Upper lobe of right lung (tissue), 1 donor: ENCODE results near the gene RIN3. TPM values are rescaled to one million over a fixed set of nuclear protein-coding genes. Genes with fewer than 3 reads are reported as not detected.

Experiments
- ATAC-seq: fragments of 200-7000 bp; cut with Tn5 transposase; one replicate; pipeline ENCODE4 v1.9.1; 2020; ENCODE audit warnings: mild to moderate bottlenecking, moderate library complexity
- DNase-seq: peaks from one replicate; pipeline ENCODE4 v3.0.0-alpha.2; 2020
- H3K27ac ChIP-seq: fragments of 200-600 bp; one replicate; pipeline ENCODE4 v1.8.0; 2022
- H3K27me3 ChIP-seq: fragments of 200-600 bp; one replicate; pipeline ENCODE4 v1.8.0; 2022; ENCODE audit warnings: mild to moderate bottlenecking
- H3K36me3 ChIP-seq: fragments of 200-600 bp; one replicate; pipeline ENCODE4 v1.8.0; 2022
- H3K4me1 ChIP-seq: fragments of 200-600 bp; one replicate; pipeline ENCODE4 v1.8.0; 2022
- H3K4me3 ChIP-seq: fragments of 200-600 bp; one replicate; pipeline ENCODE4 v1.8.0; 2022; ENCODE audit warnings: mild to moderate bottlenecking
- H3K9me3 ChIP-seq: fragments of 200-600 bp; one replicate; pipeline ENCODE4 v1.8.0; 2022
- intact Hi-C: fragments of 100-400 bp; cut with DNase I; formaldehyde crosslinking; loops from one replicate; pipeline ENCODE4 v1.11.0; 2022
- total RNA-seq: library from RNA; stranded (reverse); fragmentation: NEBNext Ultra II Directional; extraction: Animal tissue kit (Norgen Biotek cat#: 25700); gene quantifications from one replicate; pipeline ENCODE4 v1.2.1, GENCODE V29; 2021
- TF ChIP-seq, protein P1 (sequence below): fragments of 200-600 bp; IDR thresholded peaks from one replicate; pipeline ENCODE4 v1.8.0; 2022; ENCODE audit warnings: antibody characterized with exemption
- donor health status: DM: no; HTN: yes; CAD: no; lungs with severe emphysema.

The RIN3 gene
- total RNA-seq, 1 donor from 2014 or later: 56.0 TPM

DNA sequence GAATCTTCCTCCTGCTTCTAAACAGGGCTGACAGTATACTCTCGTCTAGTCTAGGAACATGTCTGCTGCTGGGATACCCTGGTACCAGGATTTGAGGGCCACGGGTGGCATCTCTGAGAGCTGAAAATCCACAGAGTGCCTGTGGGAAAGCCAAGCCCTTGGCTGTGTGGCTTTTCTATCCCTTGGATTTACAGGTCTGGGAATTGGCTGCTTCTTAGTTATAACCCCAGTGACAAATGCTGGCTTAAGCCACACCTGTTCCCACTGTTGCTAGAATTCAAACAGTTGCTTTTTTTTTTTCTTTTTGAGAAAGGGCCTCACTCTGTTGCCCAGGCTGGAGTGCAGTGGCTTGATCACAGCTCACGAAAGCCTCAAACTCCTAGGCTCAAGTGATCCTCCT lies 14.3 kb upstream of the RIN3 start:
- no peak overlapping the region for H3K27ac ChIP-seq
- DNase-seq (no peak), ATAC-seq (no peak)
- TF ChIP-seq, protein P1, sequence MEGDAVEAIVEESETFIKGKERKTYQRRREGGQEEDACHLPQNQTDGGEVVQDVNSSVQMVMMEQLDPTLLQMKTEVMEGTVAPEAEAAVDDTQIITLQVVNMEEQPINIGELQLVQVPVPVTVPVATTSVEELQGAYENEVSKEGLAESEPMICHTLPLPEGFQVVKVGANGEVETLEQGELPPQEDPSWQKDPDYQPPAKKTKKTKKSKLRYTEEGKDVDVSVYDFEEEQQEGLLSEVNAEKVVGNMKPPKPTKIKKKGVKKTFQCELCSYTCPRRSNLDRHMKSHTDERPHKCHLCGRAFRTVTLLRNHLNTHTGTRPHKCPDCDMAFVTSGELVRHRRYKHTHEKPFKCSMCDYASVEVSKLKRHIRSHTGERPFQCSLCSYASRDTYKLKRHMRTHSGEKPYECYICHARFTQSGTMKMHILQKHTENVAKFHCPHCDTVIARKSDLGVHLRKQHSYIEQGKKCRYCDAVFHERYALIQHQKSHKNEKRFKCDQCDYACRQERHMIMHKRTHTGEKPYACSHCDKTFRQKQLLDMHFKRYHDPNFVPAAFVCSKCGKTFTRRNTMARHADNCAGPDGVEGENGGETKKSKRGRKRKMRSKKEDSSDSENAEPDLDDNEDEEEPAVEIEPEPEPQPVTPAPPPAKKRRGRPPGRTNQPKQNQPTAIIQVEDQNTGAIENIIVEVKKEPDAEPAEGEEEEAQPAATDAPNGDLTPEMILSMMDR: no peak
- no peaks in the 10 kb centered on the region for H3K9me3 ChIP-seq
- no peaks in the 10 kb centered on the region for H3K36me3 ChIP-seq
- H3K4me3 ChIP-seq: no peak overlapping the region
- intact Hi-C loops: no loop called here
- H3K4me1 ChIP-seq: peaks cover 4% of the 10 kb centered on the region
- H3K27me3 ChIP-seq: no peaks in the 10 kb centered on the region

DNA sequence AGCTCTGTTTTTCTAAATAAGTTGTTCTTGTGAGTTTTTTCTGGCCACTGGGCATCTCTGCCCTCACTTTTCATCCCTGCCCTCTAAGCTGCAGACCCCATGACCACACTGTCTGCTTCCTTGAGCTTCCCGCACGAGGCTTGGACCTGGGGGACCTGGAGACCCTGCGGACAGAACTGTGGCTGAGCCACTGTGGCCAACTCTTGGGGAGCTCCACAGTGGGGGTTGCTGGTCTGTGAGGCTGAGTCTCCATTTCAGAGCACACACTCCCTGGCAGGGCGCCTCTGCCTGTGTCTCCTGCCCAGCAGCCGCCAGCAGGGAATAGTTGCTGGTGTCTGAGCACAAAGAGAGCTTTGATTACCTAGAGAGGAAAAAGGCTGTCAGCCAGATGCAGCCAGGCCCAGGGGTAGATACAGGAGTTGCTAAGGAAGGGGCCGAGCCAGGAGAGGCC lies 13.1 kb upstream of the RIN3 start:
- Histone ChIP-seq H3K4me3 (no peak overlapping the region), H3K9me3 (no peaks in the 10 kb centered on the region), H3K27me3 (no peaks in the 10 kb centered on the region), H3K27ac (no peak overlapping the region), H3K36me3 (no peaks in the 10 kb centered on the region), H3K4me1 (peaks cover 4% of the 10 kb centered on the region)
- DNase-seq (no peak), ATAC-seq (no peak)
- TF ChIP-seq, protein P1: no peak
- intact Hi-C loops: no loop called here

DNA sequence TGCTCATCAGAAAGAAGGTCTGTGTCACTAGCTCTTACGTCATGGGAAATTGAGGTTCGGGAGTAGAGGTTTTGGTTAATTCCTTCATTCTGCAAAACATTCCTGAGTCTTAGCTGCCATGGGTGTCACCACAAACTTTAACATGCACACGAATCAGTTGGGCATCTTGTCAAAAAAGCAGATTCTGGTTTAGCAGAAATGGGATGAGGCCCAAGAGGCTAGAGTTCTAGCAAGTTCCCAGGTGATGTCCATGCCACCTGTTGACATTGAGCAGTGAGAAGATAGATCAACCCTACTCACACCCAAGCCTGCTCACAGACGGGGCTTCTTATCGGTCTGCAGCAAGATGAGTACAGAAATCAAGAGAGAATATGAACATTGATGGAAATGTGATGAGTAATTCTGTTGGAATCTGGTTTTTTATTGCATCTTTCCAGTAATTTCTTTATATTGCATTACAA lies 11.7 kb upstream of the RIN3 start:
- TF ChIP-seq, protein P1: no peak
- no peak for ATAC-seq

DNA sequence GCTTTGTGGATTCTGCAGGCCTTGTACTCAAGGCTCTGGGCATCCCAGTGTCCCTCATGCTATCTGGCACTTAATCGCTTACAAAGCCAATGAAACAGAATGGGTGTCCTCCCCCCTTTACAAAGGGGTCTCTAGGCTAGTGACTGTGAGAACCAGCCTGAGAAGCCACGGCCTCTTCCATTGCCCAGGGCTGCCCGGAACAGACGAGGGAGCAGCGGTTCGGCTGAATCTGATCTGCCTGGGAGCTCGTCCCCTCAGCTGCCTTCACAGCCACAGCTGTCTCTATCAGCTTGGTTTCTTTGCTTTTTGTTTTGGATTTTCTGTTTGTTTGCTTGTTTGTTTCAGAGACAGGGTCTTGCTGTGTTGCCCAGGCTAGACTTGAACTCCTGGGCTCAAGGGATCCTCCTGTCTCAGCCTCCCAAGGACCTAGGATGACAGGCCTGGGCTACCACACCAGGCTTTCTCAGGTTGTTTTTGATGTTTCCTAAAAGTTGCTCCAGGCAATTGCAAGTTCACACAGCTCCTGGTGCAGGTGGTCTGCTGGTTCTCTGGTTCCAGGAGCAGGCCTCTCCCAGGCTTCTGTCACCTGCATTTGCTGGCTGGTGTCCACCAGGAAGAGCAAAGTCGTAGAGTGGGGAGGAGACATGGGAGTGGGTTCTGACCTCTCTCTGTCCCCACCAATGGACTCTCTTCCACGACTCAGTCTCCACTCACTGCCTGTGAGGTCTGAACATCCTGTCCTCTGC lies 10.9 kb upstream of the RIN3 start:
- TF ChIP-seq, protein P1: no peak
- Histone ChIP-seq H3K27ac (no peak overlapping the region), H3K36me3 (no peaks in the 10 kb centered on the region), H3K9me3 (no peaks in the 10 kb centered on the region), H3K4me1 (peaks cover 10% of the 10 kb centered on the region), H3K27me3 (no peaks in the 10 kb centered on the region), H3K4me3 (no peak overlapping the region)
- DNase-seq (no peak), ATAC-seq (no peak)
- intact Hi-C loops: no loop called here

More for the DNA sequence above, 11.7 kb upstream of the RIN3 start:
- intact Hi-C loops: no loop called here
- Histone ChIP-seq H3K27me3 (no peaks in the 10 kb centered on the region), H3K36me3 (no peaks in the 10 kb centered on the region), H3K4me1 (peaks cover 7% of the 10 kb centered on the region), H3K27ac (no peak overlapping the region), H3K9me3 (no peaks in the 10 kb centered on the region), H3K4me3 (no peak overlapping the region)
- DNase-seq: no peak

DNA sequence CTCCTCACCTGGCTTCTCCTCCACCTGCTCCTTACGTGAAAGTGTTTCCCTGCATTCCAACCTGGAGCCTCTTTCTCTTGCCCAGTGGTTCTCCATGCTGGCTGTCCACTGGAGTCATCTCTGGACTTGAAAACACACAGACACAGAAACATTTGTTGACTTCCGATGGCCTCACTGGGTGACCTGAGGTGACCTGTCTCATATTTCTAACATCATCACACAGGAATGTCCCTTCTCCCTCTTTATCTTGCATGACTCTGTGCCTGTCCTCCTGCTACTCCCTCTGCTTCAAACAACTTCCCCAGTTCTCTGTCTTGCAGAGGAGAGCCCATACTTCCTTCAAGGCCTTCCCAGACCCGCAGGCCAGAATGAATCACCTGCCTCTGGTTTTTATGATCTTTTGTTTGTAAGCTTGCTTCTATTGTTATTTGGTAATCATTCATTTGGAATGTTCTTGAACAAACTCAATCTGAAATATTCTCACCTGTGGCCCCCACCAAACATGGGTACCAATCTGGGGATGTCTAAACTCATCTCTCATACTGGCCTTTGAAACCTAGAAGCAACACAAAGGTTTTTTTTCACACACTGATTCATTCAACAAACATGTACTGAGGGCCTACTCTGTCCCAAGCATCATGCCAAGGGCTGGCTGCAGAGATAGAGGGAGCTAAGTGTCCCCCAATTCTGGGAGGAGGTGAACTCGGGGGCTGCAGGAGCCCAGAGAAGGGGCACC lies 9.7 kb upstream of the RIN3 start:
- DNase-seq: no peak
- no peaks in the 10 kb centered on the region for H3K9me3 ChIP-seq
- peak; percentile 29 for ATAC-seq
- intact Hi-C loops: no loop called here
- no peaks in the 10 kb centered on the region for H3K36me3 ChIP-seq
- TF ChIP-seq, protein P1: no peak
- H3K27me3 ChIP-seq: no peaks in the 10 kb centered on the region
- no peak overlapping the region for H3K27ac ChIP-seq
- no peak overlapping the region for H3K4me3 ChIP-seq
- peaks cover 10% of the 10 kb centered on the region for H3K4me1 ChIP-seq
